Measurements from ENCODE around the gene NR2E1.
A peak's percentile ranks its signal among the peaks of the same experiment; 100 is the strongest.

NR2E1 gene

DNA sequence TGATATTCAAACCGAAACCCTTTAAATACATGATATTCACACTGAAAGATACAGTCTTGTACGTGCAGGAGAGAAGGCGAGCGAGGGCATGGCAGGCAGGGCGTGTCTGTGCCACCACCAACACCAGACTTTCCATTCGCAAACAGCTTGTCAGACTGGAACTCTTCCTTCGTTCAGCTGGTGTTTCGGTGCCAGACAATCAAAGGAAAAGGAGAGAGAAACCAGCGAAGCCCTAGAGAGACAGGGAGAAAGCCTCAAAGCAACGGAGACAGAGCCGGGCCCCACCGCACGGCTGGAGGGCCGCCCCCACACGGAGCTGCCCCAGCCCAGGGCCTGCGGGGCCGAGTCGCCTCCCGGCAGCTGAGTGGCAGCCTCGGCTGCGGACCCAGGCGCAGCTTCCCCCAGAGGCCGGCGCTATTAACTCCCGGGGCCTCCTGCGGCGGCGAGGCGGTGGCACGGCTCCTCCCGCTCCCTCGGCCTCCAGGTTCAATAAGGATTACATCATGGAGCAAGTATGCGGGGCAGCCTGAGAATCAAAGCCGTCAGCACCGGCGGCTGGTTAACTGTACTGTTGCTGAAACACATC is 32.1 kb upstream of the NR2E1 start:
- peak; percentile 73 for DNase-seq (ENCODE audit: low read depth)
- H3K4me3 ChIP-seq (ENCODE audit: low read depth, low read length) = no peak overlapping the region
- TF ChIP-seq, protein P1, sequence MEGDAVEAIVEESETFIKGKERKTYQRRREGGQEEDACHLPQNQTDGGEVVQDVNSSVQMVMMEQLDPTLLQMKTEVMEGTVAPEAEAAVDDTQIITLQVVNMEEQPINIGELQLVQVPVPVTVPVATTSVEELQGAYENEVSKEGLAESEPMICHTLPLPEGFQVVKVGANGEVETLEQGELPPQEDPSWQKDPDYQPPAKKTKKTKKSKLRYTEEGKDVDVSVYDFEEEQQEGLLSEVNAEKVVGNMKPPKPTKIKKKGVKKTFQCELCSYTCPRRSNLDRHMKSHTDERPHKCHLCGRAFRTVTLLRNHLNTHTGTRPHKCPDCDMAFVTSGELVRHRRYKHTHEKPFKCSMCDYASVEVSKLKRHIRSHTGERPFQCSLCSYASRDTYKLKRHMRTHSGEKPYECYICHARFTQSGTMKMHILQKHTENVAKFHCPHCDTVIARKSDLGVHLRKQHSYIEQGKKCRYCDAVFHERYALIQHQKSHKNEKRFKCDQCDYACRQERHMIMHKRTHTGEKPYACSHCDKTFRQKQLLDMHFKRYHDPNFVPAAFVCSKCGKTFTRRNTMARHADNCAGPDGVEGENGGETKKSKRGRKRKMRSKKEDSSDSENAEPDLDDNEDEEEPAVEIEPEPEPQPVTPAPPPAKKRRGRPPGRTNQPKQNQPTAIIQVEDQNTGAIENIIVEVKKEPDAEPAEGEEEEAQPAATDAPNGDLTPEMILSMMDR (IDR thresholded peaks at IDR 0.05; ENCODE audit: low read depth, low read length) = no peak
- TF ChIP-seq POLR2A (IDR thresholded peaks at IDR 0.05; ENCODE audit: extremely low read depth, insufficient read length) = no peak

DNA sequence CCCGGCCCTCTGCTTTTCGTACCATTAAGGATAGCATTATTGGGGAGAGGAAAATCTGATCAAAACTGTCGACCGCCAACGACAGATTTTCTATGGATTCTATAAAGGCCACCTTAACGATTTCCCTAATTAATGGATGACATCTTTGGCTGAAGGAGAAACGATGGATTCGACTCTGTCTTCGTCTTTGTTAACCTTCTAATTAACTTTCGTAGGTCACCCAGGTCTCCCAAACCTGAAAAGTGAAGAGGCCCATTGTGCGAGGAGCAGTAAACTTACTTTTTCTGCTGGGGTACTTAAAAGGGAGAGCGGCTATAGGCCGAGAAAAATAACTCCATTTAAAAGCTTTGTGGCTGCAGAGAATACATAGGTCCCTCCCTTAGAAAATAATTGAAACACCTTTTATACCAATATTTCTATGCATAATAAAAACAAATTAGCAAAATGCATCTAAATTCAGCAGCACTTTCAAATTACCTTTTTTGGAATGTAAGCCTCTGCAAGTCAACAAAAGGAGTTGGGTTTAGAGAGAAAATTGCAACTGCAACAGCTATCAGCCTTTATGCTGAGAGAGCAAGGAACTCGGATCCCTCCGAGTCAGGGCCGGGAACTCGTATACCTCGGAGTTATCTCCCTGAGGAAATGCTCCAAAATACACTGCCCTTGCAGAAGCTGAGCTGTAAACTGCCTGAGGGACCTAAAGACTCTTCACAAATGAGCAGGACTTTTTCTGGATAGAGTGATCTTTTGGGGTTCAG is 31.4 kb upstream of the NR2E1 start:
- no peak for TF ChIP-seq MYC (IDR thresholded peaks at IDR 0.05; ENCODE audit: low read depth, low read length)
- no peak for TF ChIP-seq POLR2A (IDR thresholded peaks at IDR 0.05; ENCODE audit: extremely low read depth, insufficient read length)
- TF ChIP-seq, protein P2, sequence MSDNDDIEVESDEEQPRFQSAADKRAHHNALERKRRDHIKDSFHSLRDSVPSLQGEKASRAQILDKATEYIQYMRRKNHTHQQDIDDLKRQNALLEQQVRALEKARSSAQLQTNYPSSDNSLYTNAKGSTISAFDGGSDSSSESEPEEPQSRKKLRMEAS (IDR thresholded peaks at IDR 0.05; ENCODE audit: low read depth, low read length) = no peak
- TF ChIP-seq, protein P1 (IDR thresholded peaks at IDR 0.05; ENCODE audit: low read depth, low read length) = no peak
- no peak overlapping the region for H3K4me3 ChIP-seq (ENCODE audit: low read depth, low read length)
- DNase-seq (ENCODE audit: low read depth) = no peak

DNA sequence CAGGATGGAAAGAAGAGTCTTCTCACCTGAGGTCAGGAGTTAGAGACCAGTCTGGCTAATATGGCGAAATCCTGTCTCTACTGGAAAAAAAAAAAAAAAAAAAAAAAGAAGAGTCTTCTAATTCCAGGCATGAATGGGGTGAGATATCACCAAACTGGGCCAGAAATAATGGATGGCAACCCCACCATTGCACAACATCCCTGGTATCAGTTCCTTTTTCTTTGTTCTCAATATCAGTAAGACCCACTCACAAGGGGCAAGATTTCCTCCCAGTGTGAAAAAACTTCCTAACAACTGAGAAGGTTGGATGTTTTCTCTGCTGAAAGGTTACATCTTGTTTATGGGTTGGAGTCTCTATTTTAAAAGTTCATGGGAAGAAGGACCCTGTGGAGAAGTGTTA is 23.6 kb upstream of the NR2E1 start:
- no peak overlapping the region for H3K4me3 ChIP-seq (ENCODE audit: low read depth, low read length)
- TF ChIP-seq POLR2A (IDR thresholded peaks at IDR 0.05; ENCODE audit: extremely low read depth, insufficient read length) = no peak
- TF ChIP-seq, protein P2 (IDR thresholded peaks at IDR 0.05; ENCODE audit: low read depth, low read length) = no peak
- TF ChIP-seq, protein P1 (IDR thresholded peaks at IDR 0.05; ENCODE audit: low read depth, low read length) = no peak
- no peak for TF ChIP-seq MYC (IDR thresholded peaks at IDR 0.05; ENCODE audit: low read depth, low read length)
- peak; percentile 79 for DNase-seq (ENCODE audit: low read depth)

DNA sequence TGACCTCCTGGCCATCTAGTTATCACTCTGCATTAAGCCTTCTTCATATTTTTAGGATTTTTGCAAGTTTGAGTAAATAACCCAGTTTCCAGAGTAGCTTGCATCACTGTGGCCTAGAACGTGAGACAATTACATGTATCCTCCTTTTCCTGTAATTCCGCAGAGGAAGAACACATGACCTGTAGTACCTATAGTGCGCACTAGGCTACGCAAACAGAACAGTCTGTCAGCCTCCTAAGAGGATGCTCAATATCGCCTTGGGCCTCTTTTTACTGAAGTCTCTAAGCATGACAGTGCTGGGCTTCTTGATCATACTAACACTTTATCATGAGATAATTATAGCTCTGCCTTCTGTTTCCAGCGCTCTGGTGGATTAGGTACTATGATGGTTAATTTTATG is 20.2 kb upstream of the NR2E1 start:
- H3K4me3 ChIP-seq (ENCODE audit: low read depth, low read length) = no peak overlapping the region
- TF ChIP-seq, protein P1 (IDR thresholded peaks at IDR 0.05; ENCODE audit: low read depth, low read length) = no peak
- TF ChIP-seq, protein P2 (IDR thresholded peaks at IDR 0.05; ENCODE audit: low read depth, low read length) = no peak
- TF ChIP-seq POLR2A (IDR thresholded peaks at IDR 0.05; ENCODE audit: extremely low read depth, insufficient read length) (no peak), MYC (IDR thresholded peaks at IDR 0.05; ENCODE audit: low read depth, low read length) (no peak)
- no peak for DNase-seq (ENCODE audit: low read depth)

DNA sequence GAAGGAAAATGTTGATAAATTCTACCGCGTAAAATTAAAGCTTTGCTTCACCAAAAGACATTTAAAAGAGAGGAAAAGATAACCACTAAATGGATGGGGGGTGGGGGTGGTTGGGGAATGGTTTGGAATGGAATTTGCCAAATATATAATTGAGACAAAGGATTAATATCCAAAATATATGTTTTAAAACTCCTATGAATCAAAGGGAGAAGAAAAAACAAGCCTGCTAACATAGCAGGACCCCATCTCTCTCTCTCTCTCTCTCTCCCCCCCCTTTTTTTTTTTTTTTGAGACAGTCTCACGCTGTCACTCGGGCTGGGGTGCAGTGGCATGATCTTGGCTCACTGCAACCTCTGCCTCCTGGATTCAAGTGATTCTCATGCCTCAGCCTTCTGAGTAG is 13.4 kb upstream of the NR2E1 start:
- no peak for DNase-seq (ENCODE audit: low read depth)
- TF ChIP-seq, protein P2 (IDR thresholded peaks at IDR 0.05; ENCODE audit: low read depth, low read length) = no peak
- TF ChIP-seq MYC (IDR thresholded peaks at IDR 0.05; ENCODE audit: low read depth, low read length) (no peak), POLR2A (IDR thresholded peaks at IDR 0.05; ENCODE audit: extremely low read depth, insufficient read length) (no peak)
- TF ChIP-seq, protein P1 (IDR thresholded peaks at IDR 0.05; ENCODE audit: low read depth, low read length) = no peak
- H3K4me3 ChIP-seq (ENCODE audit: low read depth, low read length) = no peak overlapping the region

Data from NB4 (cell line).